HG02642 (cell line): ENCODE results near the gene GRIK1.

Experiments used
- ATAC-seq: cut with Tn5 transposase; IDR thresholded peaks from one replicate; pipeline ENCODE4 v1.9.1; 2021; ENCODE audit warnings: mild to moderate bottlenecking; ENCODE audit not compliant: unreplicated experiment, poor library complexity

Gene GRIK1

DNA sequence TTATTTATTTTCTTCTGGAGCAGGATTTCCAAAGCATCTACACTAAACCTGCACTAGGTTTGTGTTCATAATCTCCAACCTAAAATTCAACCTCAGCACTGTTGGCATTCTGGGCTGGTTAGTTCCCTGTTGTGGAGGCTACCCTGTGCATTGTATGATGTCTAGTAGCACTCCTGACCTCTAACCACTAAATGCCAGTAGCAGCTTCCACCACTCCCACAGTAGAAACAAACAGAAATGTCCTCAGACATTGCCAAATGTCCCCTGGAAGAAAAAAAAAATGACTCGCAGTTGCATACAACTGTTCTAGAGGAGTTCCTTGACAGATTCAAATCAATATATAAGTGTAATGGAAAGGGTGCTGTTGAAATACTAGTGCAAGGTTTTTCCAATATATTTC is 18.9 kb downstream of the GRIK1 start:
- no peak for ATAC-seq

DNA sequence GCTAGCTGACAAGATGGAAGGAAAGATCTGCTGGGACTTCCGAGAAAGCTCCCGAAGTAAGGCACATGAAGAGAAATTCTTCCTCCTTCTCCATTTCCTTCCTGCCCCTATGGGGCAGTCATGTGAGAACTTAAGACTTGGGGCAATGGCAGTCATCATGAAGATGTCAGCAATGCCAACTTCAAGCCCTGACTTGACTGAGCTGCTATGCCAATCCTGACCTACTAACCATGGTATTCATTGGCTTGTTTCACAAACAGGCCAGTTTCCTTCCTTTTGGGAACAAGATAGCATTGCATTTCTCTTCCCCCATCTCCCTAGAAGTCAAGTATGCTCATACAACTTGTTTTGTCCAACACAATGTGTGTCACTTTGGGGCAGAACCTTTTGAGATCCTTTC is 25.5 kb downstream of the GRIK1 start:
- ATAC-seq, result no peak

DNA sequence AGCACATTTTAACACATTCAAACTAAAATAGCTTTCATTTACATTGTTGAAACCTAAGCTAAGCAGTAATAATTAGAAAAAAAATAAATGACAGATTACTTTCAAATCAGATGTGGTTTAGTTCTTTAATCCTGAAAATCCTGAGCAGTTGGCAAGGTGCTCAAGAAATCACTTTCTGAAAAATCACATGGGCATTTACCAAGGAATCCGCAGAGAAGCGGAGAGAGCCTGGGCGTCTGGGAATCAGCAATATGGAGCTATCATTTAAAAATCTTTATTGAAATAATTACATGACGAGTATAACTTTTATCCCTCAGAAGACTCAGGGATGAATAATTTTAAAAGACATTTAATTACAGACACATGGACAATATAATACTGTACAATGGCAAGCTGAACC is 30.2 kb downstream of the GRIK1 start:
- ATAC-seq, result no peak

DNA sequence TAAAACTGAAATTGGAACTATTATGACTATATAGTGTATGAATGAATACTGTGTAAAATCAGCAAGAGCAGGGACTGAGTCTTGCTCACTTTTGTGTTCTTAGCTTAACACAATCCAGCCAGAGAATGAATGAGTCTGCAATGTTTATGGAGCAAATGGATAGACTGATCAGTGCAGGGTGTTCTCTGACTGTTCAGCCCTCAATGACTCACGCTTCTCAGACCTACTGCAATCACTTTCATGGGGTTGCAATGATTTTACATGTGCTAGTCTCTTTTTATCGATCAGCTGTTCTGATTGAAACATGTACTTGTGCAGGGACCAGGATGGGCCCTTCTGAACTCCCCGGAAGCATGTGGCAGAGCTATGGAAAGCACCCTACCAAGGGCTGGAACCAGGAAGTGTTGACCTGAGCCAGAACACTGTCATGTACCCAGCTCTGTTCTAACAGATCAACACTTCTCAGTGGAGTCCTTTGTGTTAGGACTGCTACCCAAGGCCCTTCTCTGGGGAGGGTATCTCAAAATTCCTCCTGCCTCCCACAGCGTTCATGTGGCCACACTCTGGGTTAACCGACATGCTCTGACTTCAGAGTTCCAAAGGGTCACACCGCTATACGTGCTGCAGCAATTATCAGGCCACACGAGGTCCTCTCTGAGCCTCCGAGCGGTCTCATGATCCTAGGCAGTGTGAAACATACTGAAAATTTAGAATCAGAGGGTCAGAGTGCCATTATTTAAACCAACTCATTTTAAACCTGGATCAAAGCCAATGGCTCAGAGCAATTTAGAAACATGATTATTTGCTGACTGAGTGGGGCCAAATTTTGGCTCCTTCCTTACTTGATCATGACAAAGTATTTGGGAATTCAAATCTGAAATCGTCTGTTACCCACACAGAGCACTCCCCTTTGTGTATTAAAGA is 35.2 kb downstream of the GRIK1 start:
- ATAC-seq, result no peak

DNA sequence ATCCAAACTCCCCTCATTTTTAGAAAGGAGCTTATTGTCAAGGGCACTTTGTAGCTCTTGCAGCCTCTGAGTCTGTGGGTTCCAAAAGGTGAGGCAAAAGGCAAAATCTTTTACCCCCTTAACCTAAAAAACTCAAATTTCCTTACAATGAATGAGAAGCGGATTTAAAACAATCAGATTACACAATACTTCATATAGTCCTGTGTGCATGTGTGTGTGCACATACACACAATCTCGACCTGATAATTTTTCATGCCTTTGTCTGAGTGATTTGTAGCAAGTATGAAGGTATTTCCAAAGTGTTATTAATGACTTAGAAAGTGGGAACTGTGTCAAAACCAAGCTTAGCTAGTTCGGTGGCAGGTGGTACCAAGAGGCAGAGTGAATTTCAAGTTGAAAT is 42.9 kb downstream of the GRIK1 start:
- ATAC-seq, result no peak

DNA sequence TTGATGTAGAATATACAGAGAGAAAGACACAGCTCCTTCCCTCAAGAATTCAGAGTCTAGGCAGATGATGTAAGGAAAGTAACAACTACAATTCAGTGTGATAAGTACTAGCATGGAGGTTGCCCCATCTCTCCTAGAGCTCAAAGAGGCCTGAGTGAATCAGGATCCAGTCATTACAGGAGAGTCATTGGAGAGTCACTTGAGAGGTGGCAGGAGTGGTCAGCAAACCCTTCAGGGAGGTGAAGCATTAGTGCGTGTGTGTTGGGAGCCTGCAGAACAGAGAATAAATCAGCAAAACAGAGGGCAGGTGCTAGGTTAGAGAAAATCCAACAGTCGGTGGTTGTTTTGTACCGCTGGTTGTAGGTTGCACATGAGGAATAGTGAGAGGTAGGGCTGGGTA is 46.1 kb downstream of the GRIK1 start:
- no peak for ATAC-seq

- no peak for ATAC-seq
Observed at GRCh38 chr21:29892379-29892778, 47.4 kb downstream of the GRIK1 start.

- no peak for ATAC-seq
Observed at GRCh38 chr21:29888437-29888836, 51.4 kb downstream of the GRIK1 start.

DNA sequence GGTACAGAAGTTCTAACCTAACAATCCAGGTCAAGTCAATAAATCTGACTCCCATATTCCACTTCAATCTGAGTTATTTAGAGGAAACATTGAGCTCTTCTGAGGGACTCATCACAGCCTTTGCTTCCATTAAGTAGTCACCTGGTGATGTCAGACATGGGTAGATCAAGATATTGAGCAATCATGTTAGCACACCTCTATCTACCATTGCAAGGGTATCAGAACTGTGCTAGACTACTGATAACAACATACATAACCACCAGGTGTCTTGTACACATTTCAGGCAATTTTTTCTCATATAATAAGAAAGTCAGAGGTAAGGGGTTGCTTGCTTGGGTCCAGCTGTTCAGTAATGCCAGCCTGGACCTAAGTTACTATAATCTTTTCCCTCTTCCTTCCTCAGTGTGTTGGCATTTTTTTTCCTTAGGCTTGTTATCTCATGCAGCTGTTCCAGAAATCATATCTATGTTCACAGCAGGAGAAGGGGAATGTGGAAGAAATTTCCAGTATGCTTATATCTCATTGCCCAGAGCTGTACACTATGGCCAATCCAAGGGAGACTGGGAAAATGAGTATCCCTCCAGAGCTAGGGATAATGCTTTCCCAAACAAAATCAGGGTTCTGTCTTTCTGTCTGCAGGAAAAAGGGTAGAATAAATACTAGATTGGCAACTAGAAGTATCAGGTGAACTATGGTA is 52.3 kb downstream of the GRIK1 start:
- no peak for ATAC-seq

DNA sequence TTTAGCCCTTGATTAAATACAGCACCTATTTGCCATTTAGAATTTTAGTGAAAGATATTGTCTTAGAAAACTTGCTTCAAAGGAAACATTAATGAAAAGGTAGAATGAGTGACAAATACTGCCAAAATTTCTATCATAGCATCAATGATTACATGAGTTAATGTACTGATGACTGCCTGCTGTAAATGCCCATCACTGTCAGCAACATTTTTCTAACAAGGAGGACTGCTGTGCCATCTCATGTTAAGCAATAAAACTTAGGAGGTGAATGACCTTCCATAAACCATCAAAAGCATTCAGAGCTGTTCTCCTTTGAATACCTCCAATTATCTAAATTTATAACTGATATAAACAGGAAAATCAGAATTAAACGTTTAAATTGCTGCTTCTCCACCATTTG is 54.3 kb downstream of the GRIK1 start:
- no peak for ATAC-seq

DNA sequence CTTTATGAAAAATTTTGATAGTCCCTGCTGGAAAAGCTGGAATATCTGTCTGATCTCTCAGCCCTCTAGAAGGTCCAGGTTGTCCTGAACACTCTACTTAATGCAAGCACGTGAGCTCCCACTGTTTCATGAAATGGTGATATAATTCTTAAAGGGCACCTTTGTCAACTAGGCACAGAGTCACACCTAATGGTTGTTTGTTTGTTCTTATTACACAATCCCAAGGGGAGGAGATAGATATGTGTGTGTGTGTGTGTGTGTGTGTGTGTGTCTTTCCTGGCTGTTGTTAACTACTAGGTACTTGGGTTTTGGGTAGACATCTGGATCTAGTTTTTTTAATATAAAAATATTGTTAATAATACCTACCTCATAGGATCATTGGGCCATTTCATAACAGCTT is 63.9 kb downstream of the GRIK1 start:
- no peak for ATAC-seq

GRCh38 chr21:29875036-29875716 is 64.6 kb downstream of the GRIK1 start:
- no peak for ATAC-seq

DNA sequence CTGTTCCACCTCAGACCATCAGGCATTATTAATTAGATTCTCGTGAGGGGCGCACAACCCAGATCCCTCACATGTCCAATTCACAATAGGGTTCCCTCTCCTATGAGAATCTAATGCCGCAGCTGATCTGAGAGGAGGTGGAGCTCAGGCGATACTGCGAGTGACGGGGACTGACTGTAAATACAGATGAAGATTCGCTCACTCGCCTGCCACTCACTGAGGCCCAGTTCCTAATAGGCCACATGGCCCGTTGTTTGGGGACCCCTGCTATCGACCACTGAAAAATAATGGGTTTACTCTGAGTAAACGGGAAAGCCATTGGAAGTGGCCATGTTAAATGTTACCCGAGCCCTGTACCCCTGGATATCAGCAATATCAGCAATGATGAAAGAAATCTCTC is 65.9 kb downstream of the GRIK1 start:
- ATAC-seq, result no peak

DNA sequence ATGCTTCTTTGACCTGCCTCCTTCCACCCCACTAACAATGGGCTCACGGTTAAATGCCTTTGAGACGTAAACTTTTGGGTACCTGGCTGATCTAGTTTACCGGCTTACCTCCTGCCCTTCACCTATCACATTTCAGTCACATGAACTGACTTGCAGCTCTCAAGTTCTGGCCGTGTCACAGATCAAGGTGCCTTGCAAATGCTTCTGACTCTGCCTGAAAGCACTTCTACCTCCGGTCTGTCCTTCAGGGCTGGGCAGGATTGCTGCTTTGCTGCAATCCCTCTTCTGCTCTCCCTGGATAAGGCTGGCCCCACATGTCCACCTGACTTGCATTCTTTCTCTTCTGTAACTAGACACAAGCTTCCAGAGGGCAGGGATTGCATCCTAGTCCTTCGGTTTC is 69.0 kb downstream of the GRIK1 start:
- ATAC-seq, result no peak

DNA sequence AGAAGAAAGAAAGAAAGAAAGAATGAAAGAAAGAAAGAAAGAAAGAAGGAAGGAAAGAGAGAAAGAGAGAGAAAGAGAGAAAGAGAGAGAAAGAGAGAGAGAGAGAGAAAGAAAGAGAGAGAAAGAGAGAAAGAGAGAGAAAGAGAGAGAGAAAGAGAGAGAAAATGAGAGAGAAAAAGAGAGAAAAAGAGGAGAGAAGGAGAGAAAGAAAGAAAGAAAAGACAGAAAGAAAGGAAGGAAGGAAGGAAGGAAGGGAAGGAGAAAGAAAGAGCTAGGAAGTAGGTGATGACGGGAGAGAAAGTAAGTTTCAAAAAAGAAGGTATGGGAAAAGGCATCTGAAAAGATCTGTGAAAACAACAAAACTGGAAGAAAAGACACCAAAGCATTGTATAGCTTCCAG is 72.0 kb downstream of the GRIK1 start:
- no peak for ATAC-seq

- no peak for ATAC-seq
Observed at GRCh38 chr21:29860346-29860745, 79.5 kb downstream of the GRIK1 start.

DNA sequence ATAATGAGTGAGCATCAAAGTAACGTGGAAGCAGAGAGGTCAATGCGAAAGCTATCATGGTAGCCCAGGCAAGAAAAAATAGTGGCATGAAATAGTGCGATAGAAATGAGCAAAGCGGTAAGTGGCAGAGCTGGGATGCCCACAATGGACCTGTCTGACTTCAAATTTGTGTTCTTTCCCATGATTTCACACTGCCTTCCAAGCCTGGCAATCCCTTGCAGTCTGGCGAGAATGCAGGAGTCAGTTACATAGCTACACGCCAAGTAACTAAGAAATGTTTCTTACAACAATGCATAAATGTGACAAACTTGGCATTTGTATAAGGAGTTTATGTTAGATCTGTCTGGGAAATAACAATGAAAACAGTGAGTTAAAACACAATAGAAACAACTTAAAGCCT is 82.6 kb downstream of the GRIK1 start:
- ATAC-seq, result no peak

- ATAC-seq, result no peak
Observed at GRCh38 chr21:29854795-29855194, 85.0 kb downstream of the GRIK1 start.

- ATAC-seq, result no peak
Observed at GRCh38 chr21:29851611-29852010, 88.2 kb downstream of the GRIK1 start.

DNA sequence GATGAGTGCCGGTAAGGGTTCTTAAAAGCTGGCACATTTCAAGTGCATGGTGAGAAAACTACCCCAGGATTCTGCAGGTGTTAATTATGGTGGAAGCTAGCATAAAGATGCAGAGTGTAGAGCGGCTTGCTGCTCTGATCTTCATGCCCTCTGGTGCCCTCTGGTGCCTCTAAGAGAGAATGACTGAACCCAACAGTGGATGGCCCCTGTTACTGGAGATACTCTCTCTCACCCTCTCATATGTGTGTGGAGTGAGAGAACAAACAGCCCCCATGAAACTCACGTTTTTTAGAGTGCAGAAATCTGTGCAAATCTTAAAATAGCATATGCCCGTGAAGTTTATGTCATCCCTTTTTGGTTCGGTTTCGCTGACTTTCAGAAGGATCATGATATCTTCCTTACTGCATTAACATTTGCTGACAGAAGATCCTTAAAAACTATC is 90.0 kb downstream of the GRIK1 start:
- peak; percentile 100 for ATAC-seq

DNA sequence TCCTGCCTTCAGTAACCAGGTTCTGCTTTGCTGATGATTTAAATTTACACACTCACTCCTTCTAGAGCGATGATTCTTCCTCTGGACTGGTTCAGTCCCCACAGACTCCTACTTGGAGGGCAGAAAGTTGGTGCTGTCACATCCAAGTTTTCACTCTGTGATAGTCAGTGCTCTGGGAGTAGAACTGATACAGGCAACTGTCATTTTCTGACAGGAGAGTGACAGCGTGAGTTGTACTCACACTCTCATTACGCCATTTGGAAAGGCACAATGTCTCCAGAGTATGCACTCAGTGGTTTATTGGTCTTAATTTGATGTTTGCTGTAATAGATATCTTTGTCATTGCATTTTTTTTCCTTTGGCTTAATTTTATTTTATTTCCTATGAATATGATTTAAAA is 96.0 kb downstream of the GRIK1 start:
- no peak for ATAC-seq
